ENCODE results near the gene SUSD1. TPM values are rescaled to one million over a fixed set of nuclear protein-coding genes. Genes with fewer than 3 reads are reported as not detected.

SUSD1 gene
- polyA plus RNA-seq, 1 donor from 2014 or later, result 2.0 TPM

DNA sequence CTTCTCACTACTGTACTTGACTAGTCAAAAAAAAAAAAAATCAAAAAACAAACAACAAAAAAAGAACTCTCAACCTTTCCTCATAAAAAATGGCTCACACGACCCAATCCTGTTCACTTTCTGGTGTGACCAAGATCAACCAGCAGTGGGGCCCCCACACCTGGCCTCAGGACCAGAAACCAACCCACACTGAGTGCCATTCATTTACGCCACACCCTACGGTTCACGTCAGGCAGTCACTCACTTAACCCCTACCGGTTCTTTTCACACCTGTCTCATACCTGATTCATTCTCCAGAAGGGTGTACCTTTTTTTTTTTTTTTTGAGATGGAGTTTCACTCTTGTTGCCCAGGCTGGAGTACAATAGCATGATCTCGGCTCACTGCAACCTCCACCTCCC, 5.7 kb downstream of the SUSD1 start:
- no peak overlapping the region for H3K9ac ChIP-seq (ENCODE audit: low read length)
- no peak overlapping the region for H3K27ac ChIP-seq (ENCODE audit: low read length)
- H3K4me3 ChIP-seq (ENCODE audit: low read length), result no peak overlapping the region
- H3K9me2 ChIP-seq (ENCODE audit: insufficient read depth, low read length), result no peaks in the 10 kb centered on the region
- TF ChIP-seq CTCF (IDR thresholded peaks at IDR 0.05; ENCODE audit: poor library complexity, severe bottlenecking), result no peak
- TF ChIP-seq EP300 (conservative IDR thresholded peaks at IDR 0.05; ENCODE audit: poor library complexity, severe bottlenecking), result no peak
- TF ChIP-seq EZH2 (IDR thresholded peaks at IDR 0.05; ENCODE audit: borderline replicate concordance, insufficient read depth, low read length, poor library complexity, severe bottlenecking), result no peak
- no peak for TF ChIP-seq TAF1 (IDR thresholded peaks at IDR 0.05; ENCODE audit: low read depth)
- TF ChIP-seq RAD21 (conservative IDR thresholded peaks at IDR 0.05), result no peak
- no peak for TF ChIP-seq SMC3 (conservative IDR thresholded peaks at IDR 0.05; ENCODE audit: poor library complexity)
- TF ChIP-seq, protein P1, sequence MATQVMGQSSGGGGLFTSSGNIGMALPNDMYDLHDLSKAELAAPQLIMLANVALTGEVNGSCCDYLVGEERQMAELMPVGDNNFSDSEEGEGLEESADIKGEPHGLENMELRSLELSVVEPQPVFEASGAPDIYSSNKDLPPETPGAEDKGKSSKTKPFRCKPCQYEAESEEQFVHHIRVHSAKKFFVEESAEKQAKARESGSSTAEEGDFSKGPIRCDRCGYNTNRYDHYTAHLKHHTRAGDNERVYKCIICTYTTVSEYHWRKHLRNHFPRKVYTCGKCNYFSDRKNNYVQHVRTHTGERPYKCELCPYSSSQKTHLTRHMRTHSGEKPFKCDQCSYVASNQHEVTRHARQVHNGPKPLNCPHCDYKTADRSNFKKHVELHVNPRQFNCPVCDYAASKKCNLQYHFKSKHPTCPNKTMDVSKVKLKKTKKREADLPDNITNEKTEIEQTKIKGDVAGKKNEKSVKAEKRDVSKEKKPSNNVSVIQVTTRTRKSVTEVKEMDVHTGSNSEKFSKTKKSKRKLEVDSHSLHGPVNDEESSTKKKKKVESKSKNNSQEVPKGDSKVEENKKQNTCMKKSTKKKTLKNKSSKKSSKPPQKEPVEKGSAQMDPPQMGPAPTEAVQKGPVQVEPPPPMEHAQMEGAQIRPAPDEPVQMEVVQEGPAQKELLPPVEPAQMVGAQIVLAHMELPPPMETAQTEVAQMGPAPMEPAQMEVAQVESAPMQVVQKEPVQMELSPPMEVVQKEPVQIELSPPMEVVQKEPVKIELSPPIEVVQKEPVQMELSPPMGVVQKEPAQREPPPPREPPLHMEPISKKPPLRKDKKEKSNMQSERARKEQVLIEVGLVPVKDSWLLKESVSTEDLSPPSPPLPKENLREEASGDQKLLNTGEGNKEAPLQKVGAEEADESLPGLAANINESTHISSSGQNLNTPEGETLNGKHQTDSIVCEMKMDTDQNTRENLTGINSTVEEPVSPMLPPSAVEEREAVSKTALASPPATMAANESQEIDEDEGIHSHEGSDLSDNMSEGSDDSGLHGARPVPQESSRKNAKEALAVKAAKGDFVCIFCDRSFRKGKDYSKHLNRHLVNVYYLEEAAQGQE (IDR thresholded peaks at IDR 0.05; ENCODE audit: borderline replicate concordance), result no peak
- no peaks in the 10 kb centered on the region for H3K27me3 ChIP-seq (ENCODE audit: insufficient read depth, low read depth, low read length)
- no peaks in the 10 kb centered on the region for H3K79me2 ChIP-seq (replicated peaks; ENCODE audit: insufficient read depth, low read length)
- H3K36me3 ChIP-seq (ENCODE audit: insufficient read depth, low read length), result no peaks in the 10 kb centered on the region
- no peak overlapping the region for H2AFZ ChIP-seq (ENCODE audit: low read depth, low read length)
- H3F3A ChIP-seq (ENCODE audit: insufficient read depth, low read length, poor library complexity, severe bottlenecking), result no peaks in the 10 kb centered on the region
- no peak overlapping the region for H3K4me2 ChIP-seq (ENCODE audit: low read length)
- H4K20me1 ChIP-seq (ENCODE audit: insufficient read depth), result no peaks in the 10 kb centered on the region
- no peaks in the 10 kb centered on the region for H3K9me3 ChIP-seq (ENCODE audit: low read length)

DNA sequence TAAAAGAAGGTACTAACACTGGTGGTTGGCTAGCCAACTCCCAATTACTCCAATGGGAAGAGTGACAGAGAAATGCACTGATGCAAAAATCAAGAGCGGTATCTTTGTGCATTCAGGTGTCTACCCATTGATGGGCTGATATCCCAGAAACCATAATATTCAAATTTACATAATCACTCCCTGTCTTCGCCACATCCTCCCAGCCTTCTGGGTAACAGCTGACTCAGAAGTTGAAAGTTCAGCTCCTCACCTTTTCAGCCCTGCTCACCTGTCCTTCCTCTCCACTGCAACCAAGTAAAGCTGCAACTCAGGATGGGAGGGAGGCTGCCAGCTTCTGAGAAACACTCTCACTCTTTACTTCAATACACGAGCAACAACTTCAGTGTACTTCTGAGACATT, 6.9 kb downstream of the SUSD1 start:
- TF ChIP-seq, protein P1 (IDR thresholded peaks at IDR 0.05; ENCODE audit: borderline replicate concordance), result no peak
- TF ChIP-seq RAD21 (conservative IDR thresholded peaks at IDR 0.05) (no peak), MXI1 (conservative IDR thresholded peaks at IDR 0.05; ENCODE audit: poor library complexity, severe bottlenecking) (no peak), EP300 (conservative IDR thresholded peaks at IDR 0.05; ENCODE audit: poor library complexity, severe bottlenecking) (no peak), SMC3 (conservative IDR thresholded peaks at IDR 0.05; ENCODE audit: poor library complexity) (no peak), TAF1 (IDR thresholded peaks at IDR 0.05; ENCODE audit: low read depth) (no peak), CTCF (IDR thresholded peaks at IDR 0.05; ENCODE audit: poor library complexity, severe bottlenecking) (no peak), POLR2AphosphoS5 (IDR thresholded peaks at IDR 0.05) (no peak), EZH2 (IDR thresholded peaks at IDR 0.05; ENCODE audit: borderline replicate concordance, insufficient read depth, low read length, poor library complexity, severe bottlenecking) (no peak)
- H3K27ac ChIP-seq (ENCODE audit: low read length), result no peak overlapping the region
- H3K4me3 ChIP-seq (ENCODE audit: low read length), result no peak overlapping the region
- no peaks in the 10 kb centered on the region for H3K9me3 ChIP-seq (ENCODE audit: low read length)
- no peak overlapping the region for H2AFZ ChIP-seq (ENCODE audit: low read depth, low read length)
- H3K27me3 ChIP-seq (ENCODE audit: insufficient read depth, low read depth, low read length), result no peaks in the 10 kb centered on the region
- no peaks in the 10 kb centered on the region for H4K20me1 ChIP-seq (ENCODE audit: insufficient read depth)
- no peak overlapping the region for H3K9ac ChIP-seq (ENCODE audit: low read length)
- no peaks in the 10 kb centered on the region for H3K36me3 ChIP-seq (ENCODE audit: insufficient read depth, low read length)
- no peaks in the 10 kb centered on the region for H3F3A ChIP-seq (ENCODE audit: insufficient read depth, low read length, poor library complexity, severe bottlenecking)
- H3K4me2 ChIP-seq (ENCODE audit: low read length), result no peak overlapping the region
- no peaks in the 10 kb centered on the region for H3K9me2 ChIP-seq (ENCODE audit: insufficient read depth, low read length)
- no peaks in the 10 kb centered on the region for H3K79me2 ChIP-seq (replicated peaks; ENCODE audit: insufficient read depth, low read length)

All from neural cell (in vitro differentiated cells).